ENCODE measurements around the gene EPHX1.

DNA sequence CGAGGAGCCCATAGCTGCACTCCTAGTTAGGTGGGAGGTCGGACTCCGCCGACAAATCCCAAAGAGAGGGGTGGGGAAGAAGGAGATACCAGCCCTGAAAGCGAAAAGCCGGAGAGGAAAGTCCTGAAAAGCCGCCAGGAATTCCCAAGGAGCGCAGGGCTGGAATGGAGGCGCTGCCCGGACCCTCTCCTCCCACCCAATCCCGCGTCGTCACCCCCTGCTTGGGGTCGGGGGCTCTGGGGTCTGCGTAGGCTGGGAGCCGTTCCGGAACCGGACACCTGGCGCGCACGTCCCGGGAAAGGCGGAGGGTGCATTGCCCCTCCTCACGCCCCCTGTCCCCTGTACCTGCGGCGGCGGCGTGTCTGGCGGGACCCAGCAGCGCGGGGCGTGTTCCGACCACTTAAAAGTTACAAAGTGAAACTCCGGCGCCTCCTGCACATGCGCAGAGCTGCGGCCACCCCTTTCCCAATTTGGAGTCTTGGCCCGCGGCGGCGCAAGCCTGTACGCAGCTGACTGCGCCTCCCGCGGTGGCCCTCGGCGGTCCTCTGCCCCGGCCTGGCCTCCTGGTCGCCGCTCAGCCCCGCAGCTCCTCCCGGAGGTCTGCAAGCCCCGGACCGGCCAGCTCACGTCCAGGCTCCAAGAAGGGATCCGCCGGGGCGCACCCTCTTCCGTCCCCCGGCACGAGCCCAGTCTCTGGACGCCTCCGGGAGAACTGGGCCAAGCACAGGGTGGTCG lies 72.2 kb downstream of the EPHX1 start, which contains the start of gene TMEM63A:
- TF ChIP-seq, protein P1, sequence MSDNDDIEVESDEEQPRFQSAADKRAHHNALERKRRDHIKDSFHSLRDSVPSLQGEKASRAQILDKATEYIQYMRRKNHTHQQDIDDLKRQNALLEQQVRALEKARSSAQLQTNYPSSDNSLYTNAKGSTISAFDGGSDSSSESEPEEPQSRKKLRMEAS (IDR thresholded peaks at IDR 0.05), result peak; percentile 62
- TF ChIP-seq EP300 (IDR thresholded peaks at IDR 0.05; ENCODE audit: borderline replicate concordance) (no peak), ZBTB7A (IDR thresholded peaks at IDR 0.05; ENCODE audit: low read depth) (peak; percentile 99), TCF12 (IDR thresholded peaks at IDR 0.05; ENCODE audit: low read depth) (no peak), CREB1 (IDR thresholded peaks at IDR 0.05; ENCODE audit: low read depth) (no peak), FOXM1 (IDR thresholded peaks at IDR 0.05; ENCODE audit: borderline replicate concordance, low read depth) (no peak), RAD21 (IDR thresholded peaks at IDR 0.05; ENCODE audit: low read depth) (no peak), TAF1 (IDR thresholded peaks at IDR 0.05; ENCODE audit: low read depth) (peak; percentile 71), EGR1 (IDR thresholded peaks at IDR 0.05) (peak; percentile 5; the same call in 1 of the 2 replicates)
- TF ChIP-seq, protein P2, sequence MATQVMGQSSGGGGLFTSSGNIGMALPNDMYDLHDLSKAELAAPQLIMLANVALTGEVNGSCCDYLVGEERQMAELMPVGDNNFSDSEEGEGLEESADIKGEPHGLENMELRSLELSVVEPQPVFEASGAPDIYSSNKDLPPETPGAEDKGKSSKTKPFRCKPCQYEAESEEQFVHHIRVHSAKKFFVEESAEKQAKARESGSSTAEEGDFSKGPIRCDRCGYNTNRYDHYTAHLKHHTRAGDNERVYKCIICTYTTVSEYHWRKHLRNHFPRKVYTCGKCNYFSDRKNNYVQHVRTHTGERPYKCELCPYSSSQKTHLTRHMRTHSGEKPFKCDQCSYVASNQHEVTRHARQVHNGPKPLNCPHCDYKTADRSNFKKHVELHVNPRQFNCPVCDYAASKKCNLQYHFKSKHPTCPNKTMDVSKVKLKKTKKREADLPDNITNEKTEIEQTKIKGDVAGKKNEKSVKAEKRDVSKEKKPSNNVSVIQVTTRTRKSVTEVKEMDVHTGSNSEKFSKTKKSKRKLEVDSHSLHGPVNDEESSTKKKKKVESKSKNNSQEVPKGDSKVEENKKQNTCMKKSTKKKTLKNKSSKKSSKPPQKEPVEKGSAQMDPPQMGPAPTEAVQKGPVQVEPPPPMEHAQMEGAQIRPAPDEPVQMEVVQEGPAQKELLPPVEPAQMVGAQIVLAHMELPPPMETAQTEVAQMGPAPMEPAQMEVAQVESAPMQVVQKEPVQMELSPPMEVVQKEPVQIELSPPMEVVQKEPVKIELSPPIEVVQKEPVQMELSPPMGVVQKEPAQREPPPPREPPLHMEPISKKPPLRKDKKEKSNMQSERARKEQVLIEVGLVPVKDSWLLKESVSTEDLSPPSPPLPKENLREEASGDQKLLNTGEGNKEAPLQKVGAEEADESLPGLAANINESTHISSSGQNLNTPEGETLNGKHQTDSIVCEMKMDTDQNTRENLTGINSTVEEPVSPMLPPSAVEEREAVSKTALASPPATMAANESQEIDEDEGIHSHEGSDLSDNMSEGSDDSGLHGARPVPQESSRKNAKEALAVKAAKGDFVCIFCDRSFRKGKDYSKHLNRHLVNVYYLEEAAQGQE (IDR thresholded peaks at IDR 0.05; ENCODE audit: low read depth), result no peak
